Measurements from ENCODE around the gene ENOPH1. TPM values are rescaled to one million over a fixed set of nuclear protein-coding genes. Genes with fewer than 3 reads are reported as not detected.

Gene ENOPH1
- total RNA-seq, 3 donors from 2014 or later (not counting 1 experiment from before 2014, with no cell fraction given): 21.0 to 26.1 (median 25.0) TPM

DNA sequence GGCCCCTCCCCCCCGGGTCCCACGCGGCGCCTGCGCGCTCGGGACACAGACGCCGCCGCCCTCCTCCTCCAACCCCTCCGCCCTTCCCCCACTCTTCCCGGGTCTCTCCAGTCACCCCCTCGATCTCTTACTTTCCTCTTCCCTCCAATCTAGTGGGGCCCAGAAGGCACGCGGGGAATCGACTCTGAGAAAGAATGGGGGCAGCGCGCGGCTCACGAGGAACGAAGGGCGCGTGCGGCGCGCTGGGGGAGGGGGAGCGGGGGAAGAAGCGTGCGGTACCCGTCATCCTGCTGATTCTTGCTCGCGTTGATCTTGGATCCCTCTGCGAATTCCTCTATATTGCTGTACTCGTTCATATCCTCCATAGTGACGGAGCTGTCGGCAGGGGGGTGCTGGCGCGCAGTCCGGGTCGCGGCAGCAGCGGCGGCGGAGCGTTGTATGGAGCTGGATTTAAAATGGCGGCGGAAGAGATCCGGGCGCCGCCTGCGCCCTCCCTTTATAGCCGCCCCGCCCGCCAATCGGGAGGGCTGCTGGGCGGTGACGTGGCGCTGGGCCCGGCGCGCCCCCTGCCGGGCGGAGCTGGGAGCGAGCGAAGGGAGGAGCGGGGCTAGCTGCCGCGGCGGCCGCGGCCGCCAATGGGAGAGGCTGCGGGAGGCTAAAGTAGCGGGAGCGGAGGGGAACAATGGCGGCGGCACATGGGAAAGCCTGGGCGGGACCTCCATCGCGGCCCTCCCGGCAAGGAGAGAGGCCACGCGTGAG lies 1.2 kb upstream of the ENOPH1 start:
- H3K27me3 Mint-ChIP-seq (ENCODE audit: low read depth in 2 of 2): no peaks in the 10 kb centered on the region
- intact Hi-C loops (cut with micrococcal nuclease): loop anchor here (1.0 to 10.0 kb wide), 6 partner anchors 55 to 1026 kb away; partner anchors contain the start of genes HELQ, LIN54, MRPS18C and THAP9
- Histone ChIP-seq H3K4me3 (ENCODE audit: low read length) (peak overlapping the region; percentile 100), H3K27ac (ENCODE audit: low read length) (peak overlapping the region; percentile 100), H3K9me3 (ENCODE audit: control insufficient read depth, insufficient read depth, low read length) (no peaks in the 10 kb centered on the region), H3K4me1 (ENCODE audit: control insufficient read depth, insufficient read depth, low read length) (peaks cover 15% of the 10 kb centered on the region), H3K36me3 (ENCODE audit: control insufficient read depth, insufficient read depth, low read length) (peaks cover 30% of the 10 kb centered on the region), H3K27me3 (ENCODE audit: control insufficient read depth, insufficient read depth, low read length) (no peaks in the 10 kb centered on the region)
- peak overlapping the region; percentile 96 for H3K27ac Mint-ChIP-seq
- no peaks in the 10 kb centered on the region for H3K9me3 Mint-ChIP-seq
- DNase-seq (peak; percentile 94 to 97), ATAC-seq (peak; percentile 67 to 87 (median 70))
- peak overlapping the region; percentile 100 for H3K4me3 Mint-ChIP-seq
- peaks cover 41% of the 10 kb centered on the region for H3K36me3 Mint-ChIP-seq
- peaks cover 46 to 60% of the 10 kb centered on the region in 2 donors for H3K4me1 Mint-ChIP-seq
- TF ChIP-seq, protein P1, sequence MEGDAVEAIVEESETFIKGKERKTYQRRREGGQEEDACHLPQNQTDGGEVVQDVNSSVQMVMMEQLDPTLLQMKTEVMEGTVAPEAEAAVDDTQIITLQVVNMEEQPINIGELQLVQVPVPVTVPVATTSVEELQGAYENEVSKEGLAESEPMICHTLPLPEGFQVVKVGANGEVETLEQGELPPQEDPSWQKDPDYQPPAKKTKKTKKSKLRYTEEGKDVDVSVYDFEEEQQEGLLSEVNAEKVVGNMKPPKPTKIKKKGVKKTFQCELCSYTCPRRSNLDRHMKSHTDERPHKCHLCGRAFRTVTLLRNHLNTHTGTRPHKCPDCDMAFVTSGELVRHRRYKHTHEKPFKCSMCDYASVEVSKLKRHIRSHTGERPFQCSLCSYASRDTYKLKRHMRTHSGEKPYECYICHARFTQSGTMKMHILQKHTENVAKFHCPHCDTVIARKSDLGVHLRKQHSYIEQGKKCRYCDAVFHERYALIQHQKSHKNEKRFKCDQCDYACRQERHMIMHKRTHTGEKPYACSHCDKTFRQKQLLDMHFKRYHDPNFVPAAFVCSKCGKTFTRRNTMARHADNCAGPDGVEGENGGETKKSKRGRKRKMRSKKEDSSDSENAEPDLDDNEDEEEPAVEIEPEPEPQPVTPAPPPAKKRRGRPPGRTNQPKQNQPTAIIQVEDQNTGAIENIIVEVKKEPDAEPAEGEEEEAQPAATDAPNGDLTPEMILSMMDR (IDR thresholded peaks at IDR 0.05): peak; percentile 94
- under 1% methylated on average over 83 of the region's 83 CpGs for WGBS (ENCODE audit: insufficient coverage)

DNA sequence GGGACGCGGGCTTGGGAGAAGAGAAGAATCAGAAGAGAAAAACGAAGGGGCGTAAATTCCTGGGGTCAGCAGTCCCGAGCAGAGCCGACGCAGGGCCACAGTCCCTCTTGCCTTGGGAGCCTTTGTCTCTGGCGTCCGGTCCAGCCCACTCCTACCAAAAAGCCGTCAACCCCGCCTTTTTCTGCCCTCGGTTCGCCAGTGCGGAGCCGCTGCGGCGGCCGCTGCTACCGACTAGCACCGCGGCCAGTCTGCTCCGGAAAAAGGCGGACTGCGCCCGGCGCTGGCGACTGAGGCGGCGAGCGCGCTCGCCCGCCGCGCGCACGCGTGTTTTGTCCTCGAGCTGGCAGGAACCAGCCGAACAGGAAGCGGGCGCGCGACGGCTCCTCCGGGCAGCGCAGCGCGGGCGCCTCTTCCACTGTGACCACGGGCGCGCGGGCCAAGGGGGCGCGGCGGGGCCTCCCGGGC lies 630 bp upstream of the ENOPH1 start:
- H3K27me3 Mint-ChIP-seq (ENCODE audit: low read depth in 2 of 2): no peaks in the 10 kb centered on the region
- no peaks in the 10 kb centered on the region for H3K9me3 Mint-ChIP-seq
- TF ChIP-seq, protein P1 (IDR thresholded peaks at IDR 0.05): peak; percentile 61
- Histone ChIP-seq H3K4me3 (ENCODE audit: low read length) (peak overlapping the region; percentile 100), H3K27me3 (ENCODE audit: control insufficient read depth, insufficient read depth, low read length) (no peaks in the 10 kb centered on the region), H3K4me1 (ENCODE audit: control insufficient read depth, insufficient read depth, low read length) (peaks cover 15% of the 10 kb centered on the region), H3K36me3 (ENCODE audit: control insufficient read depth, insufficient read depth, low read length) (peaks cover 24% of the 10 kb centered on the region), H3K27ac (ENCODE audit: low read length) (peak overlapping the region; percentile 100), H3K9me3 (ENCODE audit: control insufficient read depth, insufficient read depth, low read length) (no peaks in the 10 kb centered on the region)
- peaks cover 36% of the 10 kb centered on the region for H3K36me3 Mint-ChIP-seq
- under 1% methylated on average over 58 of the region's 58 CpGs for WGBS (ENCODE audit: insufficient coverage)
- H3K4me3 Mint-ChIP-seq: peak overlapping the region; percentile 100
- peaks cover 45 to 59% of the 10 kb centered on the region in 2 donors for H3K4me1 Mint-ChIP-seq
- ATAC-seq (peak; percentile 39 to 65 (median 57)), DNase-seq (peak in 1 of 2 donors; percentile 91)
- intact Hi-C loops (cut with micrococcal nuclease): loop anchor here (1.0 to 10.0 kb wide), 6 partner anchors 55 to 1025 kb away; partner anchors contain the start of genes HELQ, LIN54, MRPS18C and THAP9
- H3K27ac Mint-ChIP-seq: peak overlapping the region; percentile 96

DNA sequence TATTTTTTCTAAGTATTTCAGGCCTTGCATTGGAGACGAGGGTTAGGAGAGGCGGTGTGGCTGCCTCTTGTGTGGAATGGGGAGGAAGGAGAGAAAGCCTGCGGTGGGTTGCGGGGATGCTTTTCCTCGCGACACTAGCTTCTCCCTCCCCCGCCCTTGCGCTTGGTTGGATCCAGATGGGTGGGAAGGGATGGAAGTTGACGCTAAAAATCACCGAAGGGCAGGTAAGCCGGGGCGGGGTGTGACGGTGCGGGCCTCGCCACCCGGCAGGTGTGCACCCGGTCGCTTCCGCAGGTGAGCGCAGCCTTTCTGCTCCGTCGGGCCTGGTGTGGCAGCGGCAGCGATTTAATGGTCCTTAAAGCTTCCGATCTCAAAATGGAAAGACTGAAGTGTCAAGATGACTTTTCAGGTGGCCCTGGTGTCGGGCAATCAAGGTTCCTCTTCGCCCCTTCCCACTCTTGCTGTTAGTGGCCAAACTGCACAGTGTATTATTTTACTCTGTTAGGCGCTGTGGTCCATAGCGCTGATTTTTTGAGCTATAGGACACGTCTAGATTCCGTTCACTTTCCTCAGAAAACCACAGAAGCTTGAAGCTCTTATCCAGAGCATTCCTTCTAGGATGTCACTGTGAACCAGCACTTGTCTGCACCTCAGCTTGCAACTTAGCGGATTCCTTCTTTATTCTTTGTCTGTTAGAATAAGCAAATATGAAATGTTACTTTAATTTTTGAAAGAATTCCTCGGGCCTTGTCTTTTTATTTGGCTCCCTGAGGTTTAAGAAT lies 765 bp downstream of the ENOPH1 start:
- Histone ChIP-seq H3K9me3 (ENCODE audit: control insufficient read depth, insufficient read depth, low read length) (no peaks in the 10 kb centered on the region), H3K4me3 (ENCODE audit: low read length) (peak overlapping the region; percentile 100), H3K27ac (ENCODE audit: low read length) (peak overlapping the region; percentile 100), H3K36me3 (ENCODE audit: control insufficient read depth, insufficient read depth, low read length) (peaks cover 10% of the 10 kb centered on the region), H3K4me1 (ENCODE audit: control insufficient read depth, insufficient read depth, low read length) (peaks cover 15% of the 10 kb centered on the region), H3K27me3 (ENCODE audit: control insufficient read depth, insufficient read depth, low read length) (no peaks in the 10 kb centered on the region)
- H3K4me3 Mint-ChIP-seq: peak overlapping the region; percentile 100
- intact Hi-C loops (cut with micrococcal nuclease): no loop called here
- 3% methylated on average over 31 of the region's 33 CpGs for WGBS (ENCODE audit: insufficient coverage)
- peaks cover 22% of the 10 kb centered on the region for H3K36me3 Mint-ChIP-seq
- H3K9me3 Mint-ChIP-seq: no peaks in the 10 kb centered on the region
- ATAC-seq: no peak
- H3K4me1 Mint-ChIP-seq: peaks cover 48 to 57% of the 10 kb centered on the region in 2 donors
- peak; percentile 26 to 68 for DNase-seq
- TF ChIP-seq, protein P1 (IDR thresholded peaks at IDR 0.05): no peak
- H3K27me3 Mint-ChIP-seq (ENCODE audit: low read depth in 2 of 2): no peaks in the 10 kb centered on the region
- H3K27ac Mint-ChIP-seq: peak overlapping the region; percentile 96
